B cell (primary cell): Measurements from ENCODE around the gene RNF207.

Experiments used
- CTCF ChIP-seq: fragments of 200-600 bp; IDR thresholded peaks from one replicate; pipeline ENCODE4 v1.8.0; 2022; ENCODE audit warnings: antibody characterized with exemption, mild to moderate bottlenecking
- EZH2 ChIP-seq: IDR thresholded peaks from 2 replicates; pipeline ENCODE4 v1.6.1; 2012; ENCODE audit warnings: borderline replicate concordance, low read depth, mild to moderate bottlenecking, moderate library complexity, low read length; ENCODE audit not compliant: insufficient read depth, poor library complexity, severe bottlenecking

- no peak for TF ChIP-seq CTCF
- no peak for TF ChIP-seq EZH2
Measured at GRCh38 chr1:6254691-6255090, 48.8 kb downstream of the RNF207 start.
